GM23338 (cell line): ENCODE data around the gene POLR2H.

Experiments
- CREB1 ChIP-seq: fragments of 250-450 bp; sonication (Bioruptor Pico); IDR thresholded peaks from 2 replicates; pipeline ENCODE4 v1.5.0; 2020; ENCODE audit warnings: low read depth, mild to moderate bottlenecking, moderate library complexity
- CTCF ChIP-seq, 2 experiments: fragments of 200-600 bp in 1 of 2; sonication (generic) in 1 of 2; conservative IDR thresholded peaks; 2 replicates each; pipeline versions ENCODE4 v1.5.1 to v1.6.1; 2016 to 2017; ENCODE audit warnings: antibody characterized with exemption in 2 of 2, low read depth in 2 of 2, mild to moderate bottlenecking in 2 of 2, moderate library complexity in 1 of 2
- ETS1 ChIP-seq: IDR thresholded peaks from 2 replicates; pipeline ENCODE4 v1.6.1; 2016; ENCODE audit warnings: antibody characterized with exemption
- EZH2 ChIP-seq: fragments of 200-600 bp; sonication (generic); IDR thresholded peaks from one replicate; pipeline ENCODE4 v1.8.0; 2017; ENCODE audit warnings: antibody characterized with exemption, mild to moderate bottlenecking, low read depth; ENCODE audit not compliant: unreplicated experiment
- EZH2phosphoT487 ChIP-seq: fragments of 200-600 bp; sonication (generic); IDR thresholded peaks from one replicate; pipeline ENCODE4 v1.8.1; 2018; ENCODE audit warnings: antibody characterized with exemption; ENCODE audit not compliant: unreplicated experiment
- POLR2AphosphoS5 ChIP-seq: IDR thresholded peaks from 2 replicates; pipeline ENCODE4 v1.6.1; 2016; ENCODE audit warnings: antibody characterized with exemption, low read depth
- REST ChIP-seq: IDR thresholded peaks from one replicate; pipeline ENCODE4 v1.6.1; 2018; ENCODE audit warnings: antibody characterized with exemption; ENCODE audit not compliant: unreplicated experiment
- STAT1 ChIP-seq: IDR thresholded peaks from one replicate; pipeline ENCODE4 v1.6.1; 2016; ENCODE audit warnings: antibody characterized with exemption; ENCODE audit not compliant: unreplicated experiment
- ZNF114 ChIP-seq: fragments of 250-450 bp; sonication (Bioruptor Pico); IDR thresholded peaks from 2 replicates; pipeline ENCODE4 v1.5.0; 2020; ENCODE audit warnings: mild to moderate bottlenecking, moderate library complexity
- ZNF331 ChIP-seq: fragments of 250-450 bp; sonication (Bioruptor Pico); IDR thresholded peaks from 2 replicates; pipeline ENCODE4 v1.5.0; 2020; ENCODE audit warnings: low read depth, mild to moderate bottlenecking, moderate library complexity
- ZNF462 ChIP-seq: fragments of 250-450 bp; sonication (Bioruptor Pico); IDR thresholded peaks from 2 replicates; pipeline ENCODE4 v1.5.0; 2020; ENCODE audit warnings: mild to moderate bottlenecking, moderate library complexity

GRCh38 chr3:184389384-184389783, 27.9 kb downstream of the POLR2H start:
- TF ChIP-seq CTCF (conservative IDR thresholded peaks at IDR 0.05; ENCODE audit: low read depth in 2 of 2), result no peak
- no peak for TF ChIP-seq POLR2AphosphoS5
- TF ChIP-seq EZH2, result no peak
- TF ChIP-seq CREB1 (CRISPR knock-in tag), result no peak
- TF ChIP-seq EZH2phosphoT487, result no peak
- TF ChIP-seq ZNF114 (CRISPR knock-in tag), result no peak
- TF ChIP-seq REST, result no peak
- no peak for TF ChIP-seq ZNF462
- TF ChIP-seq ZNF331 (CRISPR knock-in tag), result no peak
- no peak for TF ChIP-seq ETS1
- no peak for TF ChIP-seq STAT1
